ENCODE measurements around the gene SLC43A3.

The SLC43A3 gene

DNA sequence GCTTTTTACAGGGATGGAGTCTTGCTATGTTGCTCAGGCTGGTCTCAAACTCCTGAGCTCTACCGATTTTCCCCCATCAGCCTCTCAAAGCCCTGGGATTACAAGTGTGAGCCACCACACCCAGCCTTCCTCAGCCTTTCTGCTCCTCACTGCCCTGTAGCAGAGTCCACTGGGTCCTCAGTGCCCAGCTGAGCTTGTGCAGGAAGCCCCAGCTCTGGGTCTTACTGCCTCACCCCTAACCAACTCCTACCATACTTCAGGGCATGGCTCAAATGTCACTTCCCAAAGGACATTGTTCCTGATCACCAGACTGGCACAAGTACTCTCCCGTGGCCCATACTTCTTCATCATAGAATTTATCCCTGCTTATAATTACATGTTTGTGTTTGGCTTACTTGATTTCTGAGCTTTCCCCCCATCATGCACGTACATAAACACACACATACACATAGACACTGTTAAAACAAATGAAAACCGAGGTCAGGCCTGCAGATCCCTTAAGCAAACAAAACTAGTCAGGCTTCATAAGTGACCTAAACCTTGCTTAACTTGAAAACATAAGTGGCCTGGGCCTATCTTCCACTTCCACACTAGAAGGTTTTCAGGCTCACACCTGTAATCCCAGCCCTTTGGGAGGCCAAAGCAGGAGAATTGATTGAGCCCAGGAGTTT lies 14.0 kb upstream of the SLC43A3 start:
- Histone ChIP-seq H3K4me3 (ENCODE audit: insufficient read depth in 1 of 2, low read depth in 1 of 2, low read length in 2 of 2) (no peak overlapping the region), H2AFZ (ENCODE audit: low read depth, low read length) (no peak overlapping the region), H3K27ac (ENCODE audit: low read length, poor library complexity, severe bottlenecking) (no peak overlapping the region), H3K4me2 (ENCODE audit: low read length, poor library complexity, severe bottlenecking) (no peak overlapping the region), H3K9me3 (ENCODE audit: control insufficient read depth, low read length) (no peaks in the 10 kb centered on the region), H3K36me3 (ENCODE audit: control insufficient read depth in 1 of 2, insufficient read depth in 2 of 2, low read depth in 1 of 2, low read length in 2 of 2) (no peaks in the 10 kb centered on the region), H3K27me3 (ENCODE audit: control insufficient read depth in 1 of 2, insufficient read depth in 1 of 2, low read length in 2 of 2) (peaks cover 0 to under 1% of the 10 kb centered on the region in 2 experiments), H3K4me1 (ENCODE audit: control insufficient read depth, insufficient read depth, low read depth, low read length) (no peaks in the 10 kb centered on the region), H3K23ac (ENCODE audit: low read length in 2 of 2) (no peak overlapping the region), H2BK12ac (ENCODE audit: low read length in 2 of 2) (no peak overlapping the region), H4K91ac (ENCODE audit: low read length) (no peak overlapping the region), H3K4ac (ENCODE audit: low read depth in 1 of 2, low read length in 2 of 2) (no peak overlapping the region), H3K18ac (ENCODE audit: low read depth in 1 of 2, low read length in 2 of 2) (no peak overlapping the region), H3K14ac (ENCODE audit: low read length in 2 of 2) (no peak overlapping the region), H4K8ac (ENCODE audit: low read length) (no peak overlapping the region), H3K9ac (ENCODE audit: low read length) (no peak overlapping the region), H2BK120ac (ENCODE audit: low read depth, low read length) (no peak overlapping the region), H3K79me1 (replicated peaks; ENCODE audit: low read length, poor library complexity, severe bottlenecking) (no peaks in the 10 kb centered on the region), H2BK5ac (ENCODE audit: low read depth, low read length, poor library complexity, severe bottlenecking) (no peak overlapping the region), H2AK5ac (ENCODE audit: low read length, severe bottlenecking) (no peak overlapping the region), H2BK15ac (ENCODE audit: low read depth, poor library complexity, severe bottlenecking) (no peak overlapping the region)
- DNase-seq, result no peak
- 84% methylated on average over 4 of the region's 4 CpGs for WGBS

DNA sequence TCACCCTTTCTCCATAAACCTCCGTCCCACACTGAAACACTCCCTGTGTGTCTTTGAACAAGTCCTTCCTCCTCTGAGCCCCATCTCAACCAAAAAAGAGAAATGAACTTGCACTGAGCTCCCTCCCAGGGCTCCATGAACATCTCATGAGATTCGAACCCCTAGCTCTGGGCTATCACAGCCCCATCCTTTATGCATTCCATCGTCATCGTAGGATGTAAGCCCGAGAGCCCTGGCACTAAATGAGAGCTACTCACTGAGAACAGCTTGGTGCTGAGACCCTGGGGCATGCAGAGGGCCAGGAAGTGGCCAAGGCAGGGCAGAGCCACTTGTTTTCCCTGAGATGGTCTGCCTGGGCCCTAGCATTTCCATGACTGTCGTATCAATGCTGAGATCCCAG lies 12.9 kb upstream of the SLC43A3 start:
- H3K27ac ChIP-seq (ENCODE audit: low read length, poor library complexity, severe bottlenecking), result no peak overlapping the region
- H3K18ac ChIP-seq (ENCODE audit: low read depth in 1 of 2, low read length in 2 of 2), result no peak overlapping the region
- H3K4me2 ChIP-seq (ENCODE audit: low read length, poor library complexity, severe bottlenecking), result no peak overlapping the region
- H2AK5ac ChIP-seq (ENCODE audit: low read length, severe bottlenecking), result no peak overlapping the region
- no peak overlapping the region for H2BK120ac ChIP-seq (ENCODE audit: low read depth, low read length)
- H3K9me3 ChIP-seq (ENCODE audit: control insufficient read depth, low read length), result no peaks in the 10 kb centered on the region
- H2AFZ ChIP-seq (ENCODE audit: low read depth, low read length), result no peak overlapping the region
- no peak for DNase-seq
- H3K4me3 ChIP-seq (ENCODE audit: insufficient read depth in 1 of 2, low read depth in 1 of 2, low read length in 2 of 2), result no peak overlapping the region
- H4K8ac ChIP-seq (ENCODE audit: low read length), result no peak overlapping the region
- no peak overlapping the region for H3K4ac ChIP-seq (ENCODE audit: low read depth in 1 of 2, low read length in 2 of 2)
- no peaks in the 10 kb centered on the region for H3K36me3 ChIP-seq (ENCODE audit: control insufficient read depth in 1 of 2, insufficient read depth in 2 of 2, low read depth in 1 of 2, low read length in 2 of 2)
- H2BK12ac ChIP-seq (ENCODE audit: low read length in 2 of 2), result no peak overlapping the region
- H3K23ac ChIP-seq (ENCODE audit: low read length in 2 of 2), result no peak overlapping the region
- no peaks in the 10 kb centered on the region for H3K79me1 ChIP-seq (replicated peaks; ENCODE audit: low read length, poor library complexity, severe bottlenecking)
- peaks cover 3% of the 10 kb centered on the region for H3K4me1 ChIP-seq (ENCODE audit: control insufficient read depth, insufficient read depth, low read depth, low read length)
- no peak overlapping the region for H2BK15ac ChIP-seq (ENCODE audit: low read depth, poor library complexity, severe bottlenecking)
- H3K27me3 ChIP-seq (ENCODE audit: control insufficient read depth in 1 of 2, insufficient read depth in 1 of 2, low read length in 2 of 2), result no peaks in the 10 kb centered on the region
- no peak overlapping the region for H3K9ac ChIP-seq (ENCODE audit: low read length)
- 72% methylated on average over 6 of the region's 6 CpGs for WGBS
- no peak overlapping the region for H4K91ac ChIP-seq (ENCODE audit: low read length)
- H3K14ac ChIP-seq (ENCODE audit: low read length in 2 of 2), result no peak overlapping the region
- no peak overlapping the region for H2BK5ac ChIP-seq (ENCODE audit: low read depth, low read length, poor library complexity, severe bottlenecking)

DNA sequence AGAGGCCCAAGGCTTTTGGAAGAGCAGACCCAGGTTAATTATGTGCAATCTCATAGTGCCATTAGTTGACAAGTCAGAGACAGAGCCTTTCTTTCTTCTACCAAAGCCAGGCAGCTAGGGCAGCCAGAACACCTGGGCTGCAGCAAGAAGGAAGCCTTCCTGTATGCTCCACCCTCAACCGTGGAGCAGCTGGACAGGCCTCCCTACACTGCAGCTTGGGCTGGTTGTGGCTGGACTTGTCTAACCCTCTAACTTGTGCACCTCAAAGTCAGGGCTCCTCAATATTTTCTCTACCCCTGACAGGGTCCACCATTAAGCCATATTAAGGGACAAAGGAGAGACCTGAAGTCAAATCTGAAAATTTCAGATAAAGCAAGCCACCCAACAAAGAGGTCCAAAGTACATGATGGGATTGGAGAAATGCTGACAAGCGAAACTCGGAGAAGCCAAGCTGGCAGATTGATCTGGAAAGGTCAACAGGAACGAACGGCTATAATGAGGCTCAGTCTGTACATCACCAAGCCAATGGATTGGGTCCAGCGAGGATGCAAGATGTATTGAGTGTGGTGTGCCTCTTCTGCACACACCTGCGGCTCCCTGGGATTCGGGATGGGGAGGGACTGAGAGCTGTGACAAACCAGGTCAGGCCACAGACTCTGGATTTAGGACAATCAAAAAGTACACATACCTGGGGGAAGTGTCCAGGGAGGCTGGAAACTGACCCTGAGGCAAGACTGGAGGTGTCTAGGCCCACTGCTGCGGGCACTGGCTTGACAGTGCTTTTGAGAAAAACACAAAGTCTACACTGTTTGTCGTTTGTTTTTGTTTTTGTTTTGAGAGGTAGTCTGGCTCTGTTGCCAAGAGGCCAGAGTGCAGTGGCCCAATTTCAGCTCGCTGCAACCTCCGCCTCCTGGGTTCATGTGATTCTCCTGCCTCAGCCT lies 11.7 kb upstream of the SLC43A3 start:
- Histone ChIP-seq H2AFZ (ENCODE audit: low read depth, low read length) (no peak overlapping the region), H2BK15ac (ENCODE audit: low read depth, poor library complexity, severe bottlenecking) (no peak overlapping the region), H3K9me3 (ENCODE audit: control insufficient read depth, low read length) (no peaks in the 10 kb centered on the region), H3K4me3 (ENCODE audit: insufficient read depth in 1 of 2, low read depth in 1 of 2, low read length in 2 of 2) (no peak overlapping the region), H2BK5ac (ENCODE audit: low read depth, low read length, poor library complexity, severe bottlenecking) (no peak overlapping the region), H3K36me3 (ENCODE audit: control insufficient read depth in 1 of 2, insufficient read depth in 2 of 2, low read depth in 1 of 2, low read length in 2 of 2) (no peaks in the 10 kb centered on the region), H4K8ac (ENCODE audit: low read length) (no peak overlapping the region), H4K91ac (ENCODE audit: low read length) (no peak overlapping the region), H3K27me3 (ENCODE audit: control insufficient read depth in 1 of 2, insufficient read depth in 1 of 2, low read length in 2 of 2) (no peaks in the 10 kb centered on the region), H3K9ac (ENCODE audit: low read length) (no peak overlapping the region), H3K4me2 (ENCODE audit: low read length, poor library complexity, severe bottlenecking) (no peak overlapping the region), H2BK12ac (ENCODE audit: low read length in 2 of 2) (no peak overlapping the region), H3K4ac (ENCODE audit: low read depth in 1 of 2, low read length in 2 of 2) (no peak overlapping the region), H3K14ac (ENCODE audit: low read length in 2 of 2) (no peak overlapping the region), H3K23ac (ENCODE audit: low read length in 2 of 2) (no peak overlapping the region), H3K18ac (ENCODE audit: low read depth in 1 of 2, low read length in 2 of 2) (no peak overlapping the region), H3K79me1 (replicated peaks; ENCODE audit: low read length, poor library complexity, severe bottlenecking) (no peaks in the 10 kb centered on the region), H2BK120ac (ENCODE audit: low read depth, low read length) (no peak overlapping the region), H3K27ac (ENCODE audit: low read length, poor library complexity, severe bottlenecking) (no peak overlapping the region), H3K4me1 (ENCODE audit: control insufficient read depth, insufficient read depth, low read depth, low read length) (peaks cover 3% of the 10 kb centered on the region), H2AK5ac (ENCODE audit: low read length, severe bottlenecking) (no peak overlapping the region)
- 89% methylated on average over 12 of the region's 12 CpGs for WGBS
- DNase-seq, result no peak

DNA sequence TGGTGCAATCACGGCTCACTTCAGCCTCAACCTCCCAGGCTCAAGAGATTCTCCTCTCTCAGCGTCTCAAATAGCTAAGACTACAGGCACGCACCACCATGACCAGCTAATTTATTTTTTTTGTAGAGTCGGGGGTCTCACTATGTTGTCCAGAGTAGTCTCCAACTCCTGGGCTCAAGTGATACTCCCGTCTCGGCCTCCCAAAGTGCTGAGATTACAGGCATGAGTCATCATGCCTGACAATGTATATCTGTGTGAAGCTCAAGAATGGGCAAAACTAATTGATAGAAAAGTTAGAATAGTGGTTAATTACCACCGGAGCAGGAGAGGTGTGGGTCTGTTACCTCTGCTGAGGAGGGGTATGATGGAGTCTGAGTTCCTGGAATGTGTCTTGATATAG lies 9.1 kb upstream of the SLC43A3 start:
- no peaks in the 10 kb centered on the region for H3K27me3 ChIP-seq (ENCODE audit: control insufficient read depth in 1 of 2, insufficient read depth in 1 of 2, low read length in 2 of 2)
- no peak overlapping the region for H3K9ac ChIP-seq (ENCODE audit: low read length)
- no peak overlapping the region for H2BK5ac ChIP-seq (ENCODE audit: low read depth, low read length, poor library complexity, severe bottlenecking)
- H3K18ac ChIP-seq (ENCODE audit: low read depth in 1 of 2, low read length in 2 of 2), result no peak overlapping the region
- no peaks in the 10 kb centered on the region for H3K36me3 ChIP-seq (ENCODE audit: control insufficient read depth in 1 of 2, insufficient read depth in 2 of 2, low read depth in 1 of 2, low read length in 2 of 2)
- no peak overlapping the region for H2BK120ac ChIP-seq (ENCODE audit: low read depth, low read length)
- DNase-seq, result no peak
- H4K91ac ChIP-seq (ENCODE audit: low read length), result no peak overlapping the region
- WGBS, result 76% methylated on average over 7 of the region's 7 CpGs
- no peak overlapping the region for H2BK15ac ChIP-seq (ENCODE audit: low read depth, poor library complexity, severe bottlenecking)
- H3K4me3 ChIP-seq (ENCODE audit: insufficient read depth in 1 of 2, low read depth in 1 of 2, low read length in 2 of 2), result no peak overlapping the region
- no peak overlapping the region for H3K4ac ChIP-seq (ENCODE audit: low read depth in 1 of 2, low read length in 2 of 2)
- H3K14ac ChIP-seq (ENCODE audit: low read length in 2 of 2), result no peak overlapping the region
- H3K4me2 ChIP-seq (ENCODE audit: low read length, poor library complexity, severe bottlenecking), result no peak overlapping the region
- H3K9me3 ChIP-seq (ENCODE audit: control insufficient read depth, low read length), result no peaks in the 10 kb centered on the region
- H3K4me1 ChIP-seq (ENCODE audit: control insufficient read depth, insufficient read depth, low read depth, low read length), result peaks cover 7% of the 10 kb centered on the region
- no peaks in the 10 kb centered on the region for H3K79me1 ChIP-seq (replicated peaks; ENCODE audit: low read length, poor library complexity, severe bottlenecking)
- H2AFZ ChIP-seq (ENCODE audit: low read depth, low read length), result no peak overlapping the region
- H3K23ac ChIP-seq (ENCODE audit: low read length in 2 of 2), result no peak overlapping the region
- H4K8ac ChIP-seq (ENCODE audit: low read length), result no peak overlapping the region
- H2AK5ac ChIP-seq (ENCODE audit: low read length, severe bottlenecking), result no peak overlapping the region
- H3K27ac ChIP-seq (ENCODE audit: low read length, poor library complexity, severe bottlenecking), result no peak overlapping the region
- H2BK12ac ChIP-seq (ENCODE audit: low read length in 2 of 2), result no peak overlapping the region
